IMR-90 (cell line): ENCODE data around the gene LRRTM3.

Source experiments
- BHLHE40 ChIP-seq: fragments of 150-350 bp; IDR thresholded peaks from 2 replicates; pipeline ENCODE4 v1.6.1; 2016; ENCODE audit warnings: mild to moderate bottlenecking, low read depth, low read length
- CEBPB ChIP-seq: IDR thresholded peaks from 2 replicates; pipeline ENCODE4 v1.6.1; 2012; ENCODE audit warnings: low read depth, low read length, improper control_type of control experiment
- CHD1 ChIP-seq: IDR thresholded peaks from 2 replicates; pipeline ENCODE4 v1.6.1; 2012; ENCODE audit warnings: low read depth, low read length, improper control_type of control experiment
- CTCF ChIP-seq: conservative IDR thresholded peaks from 2 replicates; pipeline ENCODE4 v1.5.1; 2012; ENCODE audit warnings: mild to moderate bottlenecking, low read depth, low read length, improper control_type of control experiment
- MAFK ChIP-seq: IDR thresholded peaks from 2 replicates; pipeline ENCODE4 v1.6.1; 2012; ENCODE audit warnings: low read depth, low read length, improper control_type of control experiment
- MAZ ChIP-seq: IDR thresholded peaks from 2 replicates; pipeline ENCODE4 v1.6.1; 2012; ENCODE audit warnings: low read depth, mild to moderate bottlenecking, low read length, improper control_type of control experiment, moderate library complexity, borderline replicate concordance
- MXI1 ChIP-seq: IDR thresholded peaks from 2 replicates; pipeline ENCODE4 v1.6.1; 2012; ENCODE audit warnings: low read depth, mild to moderate bottlenecking, low read length, moderate library complexity, borderline replicate concordance
- POLR2A ChIP-seq: IDR thresholded peaks from 2 replicates; pipeline ENCODE4 v1.6.1; 2012; ENCODE audit warnings: mild to moderate bottlenecking, low read depth, low read length
- RAD21 ChIP-seq: IDR thresholded peaks from 2 replicates; pipeline ENCODE4 v1.6.1; 2012; ENCODE audit warnings: low read length, improper control_type of control experiment
- RCOR1 ChIP-seq: IDR thresholded peaks from 2 replicates; pipeline ENCODE4 v1.6.1; 2012; ENCODE audit warnings: mild to moderate bottlenecking, low read length, improper control_type of control experiment; ENCODE audit not compliant: insufficient replicate concordance
- RFX5 ChIP-seq: IDR thresholded peaks from 2 replicates; pipeline ENCODE4 v1.8.0; 2012; ENCODE audit warnings: low read depth, mild to moderate bottlenecking, low read length, moderate library complexity
- SMC3 ChIP-seq: fragments of 150-350 bp; IDR thresholded peaks from 2 replicates; pipeline ENCODE4 v1.6.1; 2016; ENCODE audit warnings: low read depth, mild to moderate bottlenecking, antibody characterized with exemption, low read length, moderate library complexity
- USF2 ChIP-seq: fragments of 150-350 bp; IDR thresholded peaks from 2 replicates; pipeline ENCODE4 v1.6.1; 2017; ENCODE audit warnings: mild to moderate bottlenecking, antibody characterized with exemption, low read length, low read depth

- no peak for TF ChIP-seq MAFK
- no peak for TF ChIP-seq CTCF
- TF ChIP-seq USF2, result no peak
- no peak for TF ChIP-seq BHLHE40
- TF ChIP-seq POLR2A, result no peak
- TF ChIP-seq CHD1, result no peak
- TF ChIP-seq SMC3, result no peak
- no peak for TF ChIP-seq RFX5
- no peak for TF ChIP-seq RAD21
- no peak for TF ChIP-seq MXI1
- TF ChIP-seq MAZ, result no peak
- no peak for TF ChIP-seq RCOR1
- no peak for TF ChIP-seq CEBPB
Observed at GRCh38 chr10:67043041-67043440, 117.2 kb downstream of the LRRTM3 start.
